Parathyroid adenoma (tissue), 2 donors: ENCODE results near the gene ADCY3.
A peak's percentile ranks its signal among the peaks of the same experiment; 100 is the strongest.

Source experiments
- H2AFZ ChIP-seq: fragments of 300-600 bp; sonication (generic); one replicate; pipeline ENCODE4 v1.7.0; 2017; ENCODE audit warnings: antibody characterized with exemption, mild to moderate bottlenecking
- H3K27ac ChIP-seq: fragments of 300-600 bp; sonication (generic); one replicate; pipeline ENCODE4 v1.7.0; 2017
- H3K27me3 ChIP-seq: fragments of 300-600 bp; sonication (generic); one replicate; pipeline ENCODE4 v1.7.0; 2017; ENCODE audit warnings: low read length; ENCODE audit not compliant: control insufficient read depth, insufficient read depth
- H3K36me3 ChIP-seq: fragments of 300-600 bp; sonication (generic); one replicate; pipeline ENCODE4 v1.7.0; 2017; ENCODE audit warnings: low read length; ENCODE audit not compliant: control insufficient read depth, insufficient read depth
- H3K4me1 ChIP-seq: fragments of 300-600 bp; sonication (generic); one replicate; pipeline ENCODE4 v1.7.0; 2017; ENCODE audit warnings: control low read depth
- H3K4me2 ChIP-seq: fragments of 300-600 bp; sonication (generic); one replicate; pipeline ENCODE4 v1.7.0; 2017; ENCODE audit warnings: low read length
- H3K4me3 ChIP-seq: fragments of 300-600 bp; sonication (generic); one replicate; pipeline ENCODE4 v1.7.0; 2017; ENCODE audit warnings: low read depth, low read length
- H3K79me2 ChIP-seq: fragments of 300-600 bp; sonication (generic); one replicate; pipeline ENCODE4 v1.7.0; 2017; ENCODE audit warnings: control low read depth
- H3K9ac ChIP-seq: fragments of 300-600 bp; sonication (generic); one replicate; pipeline ENCODE4 v1.7.0; 2017; ENCODE audit warnings: mild to moderate bottlenecking
- H3K9me3 ChIP-seq: fragments of 300-600 bp; sonication (generic); one replicate; pipeline ENCODE4 v1.7.0; 2017; ENCODE audit warnings: low read length; ENCODE audit not compliant: control insufficient read depth
- CTCF ChIP-seq: fragments of 300-600 bp; sonication (generic); IDR thresholded peaks from one replicate; pipeline ENCODE4 v1.7.0; 2017; ENCODE audit warnings: antibody characterized with exemption, mild to moderate bottlenecking
- donor health status: primary hyperparathyroidism.

Gene ADCY3

GRCh38 chr2:24793761-24794435 lies 126.1 kb downstream of the ADCY3 start:
- peak overlapping the region; percentile 95 for H3K4me2 ChIP-seq
- H3K4me1 ChIP-seq = peaks cover 7% of the 10 kb centered on the region
- H2AFZ ChIP-seq = peak overlapping the region; percentile 94
- TF ChIP-seq CTCF = no peak
- H3K9me3 ChIP-seq = no peaks in the 10 kb centered on the region
- no peaks in the 10 kb centered on the region for H3K79me2 ChIP-seq
- H3K27ac ChIP-seq = no peak overlapping the region
- no peak overlapping the region for H3K9ac ChIP-seq
- peak overlapping the region; percentile 99 for H3K4me3 ChIP-seq
- no peaks in the 10 kb centered on the region for H3K27me3 ChIP-seq
- no peaks in the 10 kb centered on the region for H3K36me3 ChIP-seq

DNA sequence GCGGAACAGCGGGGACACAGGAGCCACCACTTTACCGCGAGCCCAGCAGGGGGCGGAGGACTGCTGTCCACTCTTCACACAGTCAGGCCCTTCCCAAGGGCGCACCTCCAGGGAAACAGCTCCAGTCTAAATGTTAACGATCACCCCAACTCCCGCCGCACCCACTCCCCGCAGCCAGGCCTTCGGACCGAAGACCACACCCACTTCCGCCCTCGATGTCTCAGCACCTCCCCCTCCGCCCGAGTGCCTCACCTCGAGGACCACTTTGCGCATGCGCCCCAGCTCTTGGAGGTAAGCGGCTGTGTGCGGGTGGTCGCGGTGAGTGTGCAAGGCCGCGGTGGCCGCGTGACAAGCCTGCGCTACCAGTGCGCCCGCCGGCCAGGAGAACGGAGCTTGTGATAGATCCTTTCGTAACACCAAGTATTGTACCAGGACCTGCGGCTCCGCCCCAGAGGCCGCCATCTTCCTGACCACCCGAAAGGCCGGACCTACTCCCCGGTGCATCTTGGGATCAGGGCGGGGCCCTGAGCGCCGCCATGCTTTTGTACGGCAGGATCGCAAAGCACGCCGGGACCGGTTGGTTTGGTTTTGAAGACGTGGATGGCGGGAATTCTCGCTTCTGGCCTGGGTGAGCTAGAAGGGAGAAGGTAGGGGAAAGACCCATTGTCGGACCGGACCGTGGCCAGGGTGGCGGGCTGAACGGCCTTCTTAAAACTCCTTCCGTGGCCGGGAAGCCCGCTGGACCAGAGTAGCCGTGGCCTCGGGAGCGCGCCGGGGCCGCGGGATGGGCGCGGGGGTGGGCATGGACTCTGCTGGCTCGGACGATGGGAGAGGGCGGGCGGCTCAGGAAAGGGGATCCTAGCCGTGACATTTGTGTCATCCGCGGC lies 126.9 kb downstream of the ADCY3 start, which contains the start of the genes CENPO and PTRHD1:
TSS of gene CENPO (plus strand) at position 552 of the 887 bp plus-strand sequence. CDS start 495 bp downstream, outside the sequence.
TSS of gene PTRHD1 (minus strand) at position 518 of the 887 bp plus-strand sequence. CDS start at position 504, 14 bp downstream.
- no peaks in the 10 kb centered on the region for H3K36me3 ChIP-seq
- peak within 1 kb of the TSS; percentile 94 for H2AFZ ChIP-seq
- H3K4me2 ChIP-seq = peak within 1 kb of the TSS; percentile 95
- peak within 1 kb of the TSS; percentile 99 for H3K4me3 ChIP-seq
- no peaks in the 10 kb centered on the region for H3K9me3 ChIP-seq
- TF ChIP-seq CTCF = peak; percentile 70
- H3K27me3 ChIP-seq = no peaks in the 10 kb centered on the region
- H3K79me2 ChIP-seq = no peaks in the 10 kb centered on the region
- H3K27ac ChIP-seq = peak within 1 kb of the TSS; percentile 95
- peaks cover 7% of the 10 kb centered on the region for H3K4me1 ChIP-seq
- peak within 1 kb of the TSS; percentile 82 for H3K9ac ChIP-seq

- H3K27ac ChIP-seq = peak overlapping the region; percentile 95
These were observed 127.5 kb downstream of the ADCY3 start for GRCh38 chr2:24792542-24792873.

GRCh38 chr2:24791452-24791851 lies 128.6 kb downstream of the ADCY3 start:
- Histone ChIP-seq H3K4me3 (no peak overlapping the region), H2AFZ (peak overlapping the region; percentile 94), H3K79me2 (no peaks in the 10 kb centered on the region), H3K36me3 (no peaks in the 10 kb centered on the region), H3K27me3 (no peaks in the 10 kb centered on the region), H3K4me1 (peaks cover 7% of the 10 kb centered on the region), H3K4me2 (no peak overlapping the region), H3K9ac (no peak overlapping the region), H3K27ac (no peak overlapping the region), H3K9me3 (no peaks in the 10 kb centered on the region)
- no peak for TF ChIP-seq CTCF

More at GRCh38 chr2:24792542-24792873, 127.5 kb downstream of the ADCY3 start:
- peak overlapping the region; percentile 94 for H2AFZ ChIP-seq
- no peak overlapping the region for H3K9ac ChIP-seq
- peaks cover 7% of the 10 kb centered on the region for H3K4me1 ChIP-seq
- H3K27me3 ChIP-seq = no peaks in the 10 kb centered on the region
- peak overlapping the region; percentile 99 for H3K4me3 ChIP-seq
- H3K9me3 ChIP-seq = no peaks in the 10 kb centered on the region
- TF ChIP-seq CTCF = no peak
- no peaks in the 10 kb centered on the region for H3K36me3 ChIP-seq
- H3K4me2 ChIP-seq = peak overlapping the region; percentile 95
- no peaks in the 10 kb centered on the region for H3K79me2 ChIP-seq
